ENCODE results near the gene EFNA3. TPM values are rescaled to one million over a fixed set of nuclear protein-coding genes. Genes with fewer than 3 reads are reported as not detected.

The EFNA3 gene
- total and polyA plus RNA-seq, 2 of the 4 experiments (the other 2 are of a cell fraction), result 0.72 to 1.6 TPM

DNA sequence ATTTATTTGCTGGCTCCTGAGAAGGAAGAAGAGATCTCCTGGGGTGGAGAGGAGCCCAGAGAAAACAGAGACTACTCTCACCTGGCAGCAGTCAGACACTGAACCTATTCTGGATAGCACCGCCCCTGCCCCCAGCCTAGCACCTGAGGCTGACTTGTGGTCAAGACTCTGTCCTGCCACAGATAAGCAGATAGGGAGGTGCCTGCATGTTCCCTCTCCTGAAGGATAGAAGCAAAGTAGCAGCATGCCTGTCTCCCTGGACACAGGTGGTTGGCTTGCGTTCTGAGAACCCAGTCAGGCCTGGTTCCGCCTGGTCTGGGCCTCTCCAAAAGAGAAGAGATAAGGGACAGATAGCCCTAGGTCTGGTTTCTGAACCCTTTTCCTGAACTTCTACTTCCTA, 1.3 kb upstream of the EFNA3 start:
- Histone ChIP-seq H3K36me3 (ENCODE audit: control insufficient read depth, insufficient read depth, low read length) (no peaks in the 10 kb centered on the region), H3K9ac (ENCODE audit: low read depth, low read length) (no peak overlapping the region), H3K27me3 (ENCODE audit: control insufficient read depth, insufficient read depth, low read length) (peaks cover 67% of the 10 kb centered on the region), H3K9me3 (ENCODE audit: control insufficient read depth, insufficient read depth, low read length) (no peaks in the 10 kb centered on the region), H2BK5ac (ENCODE audit: low read depth, low read length, poor library complexity, severe bottlenecking) (no peak overlapping the region), H3K23ac (ENCODE audit: low read depth, low read length) (no peak overlapping the region), H3K14ac (replicated peaks; ENCODE audit: low read depth, low read length) (no peak overlapping the region), H3K79me1 (ENCODE audit: low read depth in 1 of 2, low read length in 2 of 2) (no peaks in the 10 kb centered on the region), H2BK120ac (ENCODE audit: low read depth, low read length) (no peak overlapping the region), H2AK9ac (replicated peaks; ENCODE audit: low read depth, low read length, poor library complexity) (no peak overlapping the region), H2AFZ (replicated peaks; ENCODE audit: low read length, poor library complexity) (no peak overlapping the region), H3K4me1 (ENCODE audit: control insufficient read depth, insufficient read depth, low read length) (peaks cover 6% of the 10 kb centered on the region; the same call in 1 of the 2 replicates), H3K4ac (ENCODE audit: low read depth, low read length) (no peak overlapping the region), H4K20me1 (ENCODE audit: insufficient read depth, low read length) (peaks cover 11% of the 10 kb centered on the region), H2AK5ac (ENCODE audit: low read depth, low read length) (no peak overlapping the region), H4K5ac (ENCODE audit: low read depth, low read length) (no peak overlapping the region), H3K18ac (ENCODE audit: low read depth, low read length) (no peak overlapping the region), H2BK20ac (ENCODE audit: low read depth, low read length) (no peak overlapping the region), H3K27ac (ENCODE audit: insufficient read depth, low read length) (no peak overlapping the region), H3K9me1 (ENCODE audit: insufficient read depth, low read length) (0 out of 2 replicates have a peak, but pooled peaks cover 3% of the 10 kb centered on the region), H3K56ac (ENCODE audit: extremely low read depth, insufficient read depth, low read length) (no peak overlapping the region), H2BK15ac (ENCODE audit: low read depth, low read length) (no peak overlapping the region), H4K8ac (ENCODE audit: low read depth in 2 of 2, low read length in 2 of 2) (no peak overlapping the region), H3K4me3 (ENCODE audit: insufficient read depth, low read depth, low read length) (no peak overlapping the region), H4K91ac (ENCODE audit: insufficient read depth, low read depth, low read length) (no peak overlapping the region), H3K4me2 (ENCODE audit: low read depth, low read length) (no peak overlapping the region)
- dilution Hi-C loops (cut with HindIII; ENCODE audit: low sequenced_read_pairs, unreplicated experiment) (no loop called here), in situ Hi-C loops (cut with MboI; ENCODE audit: low sequenced_read_pairs) (no loop called here), intact Hi-C loops (cut with micrococcal nuclease) (no loop called here)
- TF ChIP-seq SMC3 (IDR thresholded peaks at IDR 0.05; ENCODE audit: low read depth, low read length), result no peak
- no peak for TF ChIP-seq POLR2A (IDR thresholded peaks at IDR 0.05; ENCODE audit: low read depth, low read length)
- no peak for TF ChIP-seq MAZ (IDR thresholded peaks at IDR 0.05; ENCODE audit: borderline replicate concordance, low read depth, low read length)
- no peak for TF ChIP-seq MAFK (IDR thresholded peaks at IDR 0.05; ENCODE audit: low read depth, low read length)
- TF ChIP-seq BHLHE40 (IDR thresholded peaks at IDR 0.05; ENCODE audit: low read depth, low read length), result no peak
- no peak for TF ChIP-seq RCOR1 (IDR thresholded peaks at IDR 0.05; ENCODE audit: insufficient replicate concordance, low read length)
- TF ChIP-seq RAD21 (IDR thresholded peaks at IDR 0.05; ENCODE audit: low read length), result no peak
- TF ChIP-seq, protein P1, sequence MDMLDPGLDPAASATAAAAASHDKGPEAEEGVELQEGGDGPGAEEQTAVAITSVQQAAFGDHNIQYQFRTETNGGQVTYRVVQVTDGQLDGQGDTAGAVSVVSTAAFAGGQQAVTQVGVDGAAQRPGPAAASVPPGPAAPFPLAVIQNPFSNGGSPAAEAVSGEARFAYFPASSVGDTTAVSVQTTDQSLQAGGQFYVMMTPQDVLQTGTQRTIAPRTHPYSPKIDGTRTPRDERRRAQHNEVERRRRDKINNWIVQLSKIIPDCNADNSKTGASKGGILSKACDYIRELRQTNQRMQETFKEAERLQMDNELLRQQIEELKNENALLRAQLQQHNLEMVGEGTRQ (IDR thresholded peaks at IDR 0.05; ENCODE audit: low read depth, low read length), result no peak
- TF ChIP-seq FOS (IDR thresholded peaks at IDR 0.05; ENCODE audit: low read depth, low read length), result no peak
- no peak for TF ChIP-seq NFE2L2 (IDR thresholded peaks at IDR 0.05; ENCODE audit: low read depth, low read length)
- no peak for TF ChIP-seq CHD1 (IDR thresholded peaks at IDR 0.05; ENCODE audit: low read depth, low read length)
- TF ChIP-seq, protein P2, sequence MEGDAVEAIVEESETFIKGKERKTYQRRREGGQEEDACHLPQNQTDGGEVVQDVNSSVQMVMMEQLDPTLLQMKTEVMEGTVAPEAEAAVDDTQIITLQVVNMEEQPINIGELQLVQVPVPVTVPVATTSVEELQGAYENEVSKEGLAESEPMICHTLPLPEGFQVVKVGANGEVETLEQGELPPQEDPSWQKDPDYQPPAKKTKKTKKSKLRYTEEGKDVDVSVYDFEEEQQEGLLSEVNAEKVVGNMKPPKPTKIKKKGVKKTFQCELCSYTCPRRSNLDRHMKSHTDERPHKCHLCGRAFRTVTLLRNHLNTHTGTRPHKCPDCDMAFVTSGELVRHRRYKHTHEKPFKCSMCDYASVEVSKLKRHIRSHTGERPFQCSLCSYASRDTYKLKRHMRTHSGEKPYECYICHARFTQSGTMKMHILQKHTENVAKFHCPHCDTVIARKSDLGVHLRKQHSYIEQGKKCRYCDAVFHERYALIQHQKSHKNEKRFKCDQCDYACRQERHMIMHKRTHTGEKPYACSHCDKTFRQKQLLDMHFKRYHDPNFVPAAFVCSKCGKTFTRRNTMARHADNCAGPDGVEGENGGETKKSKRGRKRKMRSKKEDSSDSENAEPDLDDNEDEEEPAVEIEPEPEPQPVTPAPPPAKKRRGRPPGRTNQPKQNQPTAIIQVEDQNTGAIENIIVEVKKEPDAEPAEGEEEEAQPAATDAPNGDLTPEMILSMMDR (conservative IDR thresholded peaks at IDR 0.05; ENCODE audit: low read depth, low read length), result no peak
- no peak for TF ChIP-seq MXI1 (IDR thresholded peaks at IDR 0.05; ENCODE audit: borderline replicate concordance, low read depth, low read length)
- TF ChIP-seq RFX5 (IDR thresholded peaks at IDR 0.05; ENCODE audit: low read depth, low read length), result no peak
- TF ChIP-seq, protein P3, sequence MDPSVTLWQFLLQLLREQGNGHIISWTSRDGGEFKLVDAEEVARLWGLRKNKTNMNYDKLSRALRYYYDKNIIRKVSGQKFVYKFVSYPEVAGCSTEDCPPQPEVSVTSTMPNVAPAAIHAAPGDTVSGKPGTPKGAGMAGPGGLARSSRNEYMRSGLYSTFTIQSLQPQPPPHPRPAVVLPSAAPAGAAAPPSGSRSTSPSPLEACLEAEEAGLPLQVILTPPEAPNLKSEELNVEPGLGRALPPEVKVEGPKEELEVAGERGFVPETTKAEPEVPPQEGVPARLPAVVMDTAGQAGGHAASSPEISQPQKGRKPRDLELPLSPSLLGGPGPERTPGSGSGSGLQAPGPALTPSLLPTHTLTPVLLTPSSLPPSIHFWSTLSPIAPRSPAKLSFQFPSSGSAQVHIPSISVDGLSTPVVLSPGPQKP (IDR thresholded peaks at IDR 0.05; ENCODE audit: borderline replicate concordance, low read depth, low read length), result no peak
- TF ChIP-seq CEBPB (IDR thresholded peaks at IDR 0.05; ENCODE audit: low read depth, low read length), result no peak
- ChIA-PET CTCF (no interaction called here), POLR2A (ENCODE audit: unreplicated experiment) (no interaction called here)
- 87% methylated on average over 3 of the region's 3 CpGs; no CpG with 5 or more reads in 1 of the 2 experiments for WGBS, 2 experiments (ENCODE audit: extremely low coverage in 2 of 2, insufficient read length in 1 of 2)
- DNase-seq, result no peak
- no peak for ATAC-seq (ENCODE audit: low read depth)
- no TSS peak for BruUV-seq (replicated peaks)
